Measurements from ENCODE around the gene HDAC10.

The HDAC10 gene

GRCh38 chr22:50269970-50270665, 19.1 kb upstream of the HDAC10 start, which contains the start of gene MAPK11:
Gene MAPK11, minus strand, starts transcription at chr22:50270380. Its CDS starts 88 bp downstream, at chr22:50270292.
- DNase-seq (ENCODE audit: low spot score), result no peak

DNA sequence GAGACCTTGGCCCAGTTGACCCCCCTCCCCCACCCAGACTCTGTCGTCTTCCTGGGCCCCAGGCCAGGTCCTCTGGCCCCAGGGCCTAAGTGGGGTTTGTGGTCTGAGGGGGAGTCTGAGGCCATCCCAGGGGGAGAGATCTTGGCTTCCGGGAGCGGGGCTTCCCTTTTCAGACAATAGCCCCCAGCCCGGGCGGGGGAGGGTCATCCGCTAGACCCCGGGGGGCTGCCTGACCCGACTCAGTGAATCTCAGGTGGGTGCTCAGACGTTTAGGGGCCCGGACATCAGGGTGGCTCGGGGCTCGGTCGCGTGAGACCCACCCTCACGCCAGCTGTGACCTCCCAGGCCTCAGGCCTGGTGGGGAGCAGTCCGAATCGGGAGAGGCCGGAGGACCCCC, 18.5 kb upstream of the HDAC10 start:
- DNase-seq (ENCODE audit: low spot score), result no peak

DNA sequence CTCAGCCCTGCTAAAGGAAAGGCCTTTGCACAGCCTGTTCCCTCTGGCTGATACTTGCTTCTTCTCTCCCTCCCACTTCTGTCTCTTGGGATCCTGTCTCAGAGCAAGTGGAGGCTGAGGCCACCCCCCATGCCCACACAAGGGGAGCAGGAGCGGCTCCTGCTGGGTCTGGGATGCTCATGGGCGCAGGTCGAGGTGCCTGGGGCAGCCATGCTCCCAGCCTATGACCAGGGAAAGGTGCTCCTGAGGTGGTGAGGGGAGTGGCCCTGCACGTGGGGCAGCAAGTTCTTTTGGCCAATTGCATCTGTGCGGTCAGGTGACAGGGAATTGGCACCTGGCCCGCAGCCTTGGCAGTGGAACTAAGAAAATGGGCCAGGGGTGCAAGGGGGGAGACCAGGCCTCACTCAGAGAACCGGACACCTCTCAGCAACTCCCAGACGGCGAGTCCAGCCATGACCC, 17.6 kb upstream of the HDAC10 start:
- no peak for DNase-seq (ENCODE audit: low spot score)

DNA sequence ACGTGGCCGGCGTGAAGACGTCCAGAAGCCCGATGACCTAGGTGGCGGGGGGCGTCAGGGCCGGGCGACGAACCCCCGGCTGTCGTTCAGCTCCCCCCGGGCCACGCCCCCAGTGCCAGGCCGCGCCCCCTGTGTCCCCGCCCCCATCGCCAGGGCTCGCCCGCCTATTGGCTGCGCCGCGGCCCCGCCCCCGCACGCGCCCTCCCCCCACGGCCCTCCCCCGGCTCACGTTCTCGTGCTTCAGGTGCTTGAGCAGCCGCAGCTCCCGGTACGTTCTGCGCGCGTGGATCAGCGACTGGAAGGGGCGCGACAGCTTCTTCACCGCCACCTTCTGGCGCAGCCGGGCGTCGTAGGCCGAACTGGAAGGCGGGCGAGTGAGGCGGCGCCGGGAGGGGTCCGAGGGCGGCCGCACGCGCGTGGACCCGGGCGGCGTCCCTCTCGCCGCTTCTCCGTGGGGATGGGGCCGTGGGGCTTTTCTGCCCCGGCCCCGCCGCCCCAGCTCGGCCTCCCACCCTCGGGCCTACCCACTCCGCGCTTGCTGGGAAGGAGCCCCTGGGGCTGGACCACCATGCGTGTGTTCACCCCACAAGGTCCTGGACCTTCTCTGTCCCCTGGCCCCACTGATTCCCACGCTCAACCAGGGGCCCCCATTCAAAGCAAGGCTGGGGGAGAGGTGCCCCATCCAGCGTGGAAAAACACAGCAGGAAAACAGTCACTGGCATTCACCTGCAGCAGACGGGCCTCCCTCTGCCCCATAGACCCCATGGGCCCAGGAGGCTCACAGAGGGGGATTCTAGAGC, 16.7 kb upstream of the HDAC10 start:
- peak; percentile 17 for DNase-seq (ENCODE audit: low spot score)

DNA sequence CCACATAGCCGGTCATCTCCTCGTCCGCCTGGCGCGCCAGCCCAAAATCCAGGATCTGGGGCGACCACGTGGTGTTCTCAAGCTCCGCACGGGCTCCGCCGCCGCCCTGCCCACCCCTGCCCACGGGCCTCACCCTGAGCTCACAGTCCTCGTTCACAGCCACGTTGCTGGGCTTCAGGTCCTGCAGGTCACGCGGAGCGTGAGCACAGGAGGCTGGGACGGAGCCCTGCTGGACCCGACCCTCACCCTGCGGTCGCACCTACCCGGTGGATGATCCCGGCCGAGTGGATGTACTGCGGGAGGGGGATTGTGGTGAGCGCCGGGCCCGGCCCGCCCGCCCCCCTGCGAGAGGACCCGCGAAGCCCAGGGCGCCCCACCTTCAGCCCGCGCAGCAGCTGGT, 15.9 kb upstream of the HDAC10 start:
- DNase-seq (ENCODE audit: low spot score), result no peak

DNA sequence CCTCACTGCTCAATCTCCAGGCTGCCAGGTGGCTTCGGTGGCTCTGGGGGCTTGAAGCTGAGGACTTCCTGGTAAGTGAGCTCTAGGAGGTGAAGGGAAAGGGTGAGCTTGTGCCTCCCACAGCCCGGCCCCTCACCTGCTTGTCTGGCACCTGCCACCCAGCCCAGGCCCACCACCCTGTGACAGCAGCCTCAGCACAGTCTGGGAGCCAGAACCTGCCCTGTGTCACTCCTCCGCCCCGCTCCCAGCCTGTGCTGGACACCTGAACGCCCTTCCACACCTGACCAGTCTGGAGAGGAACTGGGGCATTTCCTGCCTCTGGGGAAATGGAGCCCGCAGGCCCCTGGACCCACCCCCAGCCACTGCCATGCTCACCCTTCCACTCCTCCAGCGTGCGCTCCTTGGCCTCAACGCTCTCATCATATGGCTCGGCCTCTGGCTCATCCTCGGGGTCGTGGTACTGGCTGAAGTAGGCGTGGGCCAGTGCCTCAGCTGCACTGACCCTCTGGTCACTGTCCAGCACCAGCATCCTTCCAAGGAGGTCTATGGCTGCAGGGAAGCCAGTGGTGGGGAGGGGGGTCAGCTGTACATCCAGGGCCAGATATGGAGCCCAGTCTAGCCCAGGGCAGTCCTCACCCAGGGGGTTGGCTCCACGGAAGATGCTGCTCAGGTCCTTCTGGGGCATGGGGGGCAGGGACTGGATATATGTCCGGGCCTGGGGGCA, 14.0 kb upstream of the HDAC10 start:
- DNase-seq (ENCODE audit: low spot score), result no peak

GRCh38 chr22:50264104-50264745, 13.2 kb upstream of the HDAC10 start:
- no peak for DNase-seq (ENCODE audit: low spot score)

GRCh38 chr22:50262973-50263617, 12.0 kb upstream of the HDAC10 start:
- no peak for DNase-seq (ENCODE audit: low spot score)

DNA sequence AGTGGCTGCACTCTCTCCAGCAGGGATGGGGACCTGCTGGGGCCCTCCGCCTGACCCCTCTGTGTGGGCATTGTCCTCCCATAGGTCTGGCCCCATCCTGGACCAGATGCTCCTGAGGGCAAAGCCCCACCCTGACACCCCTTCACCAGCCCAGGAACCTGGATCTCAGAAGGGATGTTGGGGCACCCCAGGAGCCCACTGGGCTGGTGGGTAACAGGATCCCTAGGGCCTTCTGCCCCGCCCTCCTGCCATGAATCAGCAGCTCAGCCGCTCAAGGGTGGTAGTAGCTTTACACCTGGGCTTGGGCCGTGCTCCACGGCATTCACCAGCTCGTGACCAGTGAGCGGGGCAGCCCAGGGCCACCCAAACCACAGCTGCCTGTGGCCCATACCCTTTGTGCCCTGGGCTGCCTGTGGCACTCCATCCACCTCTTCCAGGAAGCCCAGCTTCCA, 11.4 kb upstream of the HDAC10 start:
- no peak for DNase-seq (ENCODE audit: low spot score)

DNA sequence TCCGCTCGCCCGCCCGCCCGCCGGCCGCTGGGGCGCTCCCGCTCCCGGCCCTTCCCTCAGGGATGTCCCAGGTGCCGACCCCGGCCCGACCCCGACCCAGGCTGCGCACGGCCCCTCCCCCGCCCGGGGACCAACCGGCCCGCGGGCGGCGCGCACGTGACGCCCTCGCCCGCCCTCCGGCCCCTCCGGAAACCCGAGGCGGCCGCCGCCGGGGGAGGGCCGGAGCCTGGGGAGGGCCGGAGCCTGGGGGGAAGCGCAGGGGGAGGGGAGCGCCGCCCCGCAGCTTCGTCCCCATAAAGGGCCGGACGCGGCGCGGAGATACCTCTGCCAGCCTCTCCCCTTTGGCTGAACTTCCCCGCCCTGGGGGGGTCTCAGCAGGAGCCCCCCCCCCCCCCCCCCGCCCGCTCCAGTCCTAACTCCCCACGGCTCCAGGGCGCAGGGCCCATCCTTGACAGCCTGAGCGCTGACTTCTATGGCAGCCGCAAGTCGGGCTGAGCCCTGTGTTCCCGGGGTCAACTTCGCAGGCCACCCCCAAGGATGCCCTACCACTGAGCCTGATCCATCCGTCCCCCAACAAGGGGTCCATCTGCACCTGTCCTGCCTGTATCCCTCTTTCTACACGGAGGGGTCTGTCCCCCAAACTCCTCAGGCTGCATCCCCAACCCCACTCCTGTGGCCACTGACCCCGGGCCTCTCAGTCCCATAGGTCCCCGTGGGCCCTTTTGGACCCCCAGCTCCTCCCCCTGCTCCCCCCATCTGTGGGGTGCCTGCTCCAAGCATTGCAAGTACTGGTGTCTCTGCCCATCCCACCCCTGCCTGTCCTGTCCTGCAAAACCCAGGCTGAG, 10.8 kb upstream of the HDAC10 start, which contains the start of gene MAPK12:
TSS of gene MAPK12 (minus strand) at position 69 of the 845 bp plus-strand sequence. CDS start 174 bp downstream, outside the sequence.
- DNase-seq (ENCODE audit: low spot score), result no peak

DNA sequence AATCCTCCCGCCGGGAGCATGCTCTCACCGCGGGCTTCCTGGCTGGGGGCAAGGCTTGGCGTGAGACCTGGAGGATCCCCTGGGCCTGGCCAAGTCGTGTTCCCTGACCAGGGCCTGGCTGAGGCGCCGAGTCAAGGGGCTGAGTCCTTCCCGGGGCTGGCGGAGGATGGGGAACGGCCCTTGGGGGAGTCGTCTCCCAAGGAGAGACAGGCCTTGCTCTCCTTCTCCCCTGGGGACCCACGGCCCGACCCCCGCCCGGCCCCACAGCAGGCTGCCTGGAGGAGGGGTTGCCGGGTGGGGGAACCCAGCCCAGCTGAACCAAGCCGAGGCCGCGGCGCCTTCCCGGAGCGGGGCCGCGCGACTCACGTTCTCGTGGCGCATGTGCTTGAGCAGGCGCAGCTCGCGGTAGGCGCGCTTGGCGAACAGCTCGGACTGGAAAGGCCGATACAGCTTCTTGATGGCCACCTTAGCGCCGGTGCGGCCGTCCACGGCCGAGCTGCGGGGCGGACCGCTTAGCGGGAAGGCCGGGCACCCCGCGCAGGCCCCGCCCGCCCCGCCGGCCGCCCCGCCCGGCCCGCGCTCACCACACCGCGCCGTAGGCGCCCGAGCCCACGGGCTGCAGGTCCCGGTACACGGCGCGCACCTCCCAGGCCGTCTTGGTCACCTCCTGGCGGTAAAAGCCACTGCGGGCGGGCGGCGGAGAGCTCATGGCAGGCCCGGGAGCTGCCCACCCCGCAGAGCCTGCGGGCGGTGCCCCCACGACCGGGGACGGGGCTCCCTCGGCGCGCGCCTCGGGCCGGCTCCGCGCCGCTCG, 9.9 kb upstream of the HDAC10 start:
- DNase-seq (ENCODE audit: low spot score), result no peak

- no peak for DNase-seq (ENCODE audit: low spot score)
Measured at GRCh38 chr22:50260434-50260800, 9.4 kb upstream of the HDAC10 start.

- no peak for DNase-seq (ENCODE audit: low spot score)
Measured at GRCh38 chr22:50259302-50259701, 8.2 kb upstream of the HDAC10 start.

- no peak for DNase-seq (ENCODE audit: low spot score)
Measured at GRCh38 chr22:50258361-50259292, 7.6 kb upstream of the HDAC10 start.

DNA sequence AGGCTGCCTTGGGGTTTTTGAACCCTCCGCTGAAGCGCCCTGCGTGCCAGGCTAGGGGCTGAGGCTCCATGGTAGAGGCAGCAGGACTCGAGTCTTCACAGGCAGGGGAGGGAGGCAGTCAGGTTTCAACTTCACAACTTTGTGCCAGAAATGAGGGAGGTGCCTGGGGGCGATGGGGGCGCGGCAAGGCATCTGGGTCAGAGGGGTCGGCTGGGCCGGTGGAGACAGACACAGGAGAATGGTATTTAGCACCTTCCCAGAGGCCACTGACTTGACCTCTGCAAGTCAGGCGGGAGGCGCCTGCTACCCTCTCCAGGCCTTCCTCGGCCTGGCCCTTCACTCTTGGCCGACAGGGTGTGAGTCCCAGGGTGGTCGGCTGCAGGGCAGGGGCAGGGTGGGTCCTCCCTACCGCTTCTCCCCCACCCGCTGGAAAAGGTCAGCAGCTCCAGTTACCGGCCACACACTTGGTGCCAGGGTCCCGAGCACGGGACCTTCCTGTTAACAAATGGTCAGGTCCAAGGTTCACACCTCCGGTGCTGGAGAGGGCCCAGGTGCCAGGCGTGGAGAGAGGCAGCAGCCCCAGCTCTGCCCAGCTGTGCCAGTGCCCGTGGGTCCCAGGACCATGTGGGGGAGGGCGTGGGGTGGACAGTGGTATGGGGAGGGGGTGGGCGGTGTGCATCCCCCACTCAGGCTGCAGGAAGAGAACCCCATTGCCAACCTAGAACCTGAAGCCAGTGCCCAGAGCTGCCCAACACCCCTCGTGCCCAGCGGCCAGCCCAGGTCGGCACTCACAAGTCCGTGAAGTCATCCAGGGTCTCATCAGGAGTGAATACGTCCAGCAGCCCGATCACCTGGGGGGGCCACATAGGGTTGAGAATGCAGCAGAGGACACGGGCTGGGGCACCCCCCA, 6.6 kb upstream of the HDAC10 start:
- DNase-seq (ENCODE audit: low spot score), result no peak

DNA sequence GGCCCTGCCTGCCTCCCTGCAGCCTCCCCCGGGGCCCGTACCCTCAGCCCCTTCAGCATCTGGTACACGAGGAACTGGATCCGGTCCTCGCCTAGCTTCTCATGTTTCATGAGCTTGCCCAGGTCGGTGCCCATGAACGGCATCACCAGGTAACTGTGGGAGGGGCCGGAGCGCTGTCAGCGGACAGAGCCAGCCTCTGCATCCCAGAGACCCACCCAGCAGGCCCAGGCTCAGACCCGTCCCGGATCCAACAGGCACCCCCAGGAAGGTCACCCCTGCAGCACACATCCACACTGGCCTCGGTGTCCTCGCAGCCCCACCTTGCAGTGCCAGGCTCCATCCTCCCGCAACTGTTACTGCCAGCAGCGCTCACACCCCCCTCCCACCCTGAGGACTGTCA, 6.0 kb upstream of the HDAC10 start:
- no peak for DNase-seq (ENCODE audit: low spot score)

- DNase-seq (ENCODE audit: low spot score), result no peak
Measured at GRCh38 chr22:50256258-50256862, 5.3 kb upstream of the HDAC10 start.
